GM18873 (cell line): ENCODE measurements around the gene TLCD1.

Experiments
- ATAC-seq: cut with Tn5 transposase; IDR thresholded peaks from one replicate; pipeline ENCODE4 v1.9.1; 2021; ENCODE audit warnings: mild to moderate bottlenecking, moderate library complexity, moderate number of reproducible peaks; ENCODE audit not compliant: unreplicated experiment, low FRiP score

TLCD1 gene

GRCh38 chr17:28700830-28701492 is 25.1 kb downstream of the TLCD1 start:
- no peak for ATAC-seq

DNA sequence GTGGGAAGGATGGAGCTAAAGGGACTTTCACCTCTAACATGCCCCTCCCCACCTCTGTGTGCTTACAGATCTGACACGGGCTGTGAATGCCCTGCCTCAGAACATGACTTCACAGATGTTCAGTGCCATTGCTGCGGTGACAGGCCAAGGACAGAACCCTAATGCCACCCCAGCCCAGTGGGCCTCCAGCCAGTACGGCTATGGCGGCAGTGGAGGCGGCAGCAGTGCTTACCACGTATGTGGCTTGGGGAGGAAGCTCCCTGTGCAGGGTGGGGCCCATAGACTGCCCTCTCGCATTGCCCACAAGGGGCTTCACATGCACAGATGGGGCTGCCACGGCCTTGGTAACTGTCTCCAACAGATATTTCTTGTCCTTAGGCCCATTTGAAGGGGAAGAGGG is 25.8 kb downstream of the TLCD1 start:
- ATAC-seq: no peak

GRCh38 chr17:28698253-28698941 is 27.6 kb downstream of the TLCD1 start:
- no peak for ATAC-seq

- ATAC-seq: no peak
Measured at GRCh38 chr17:28693869-28694268, 32.2 kb downstream of the TLCD1 start.

DNA sequence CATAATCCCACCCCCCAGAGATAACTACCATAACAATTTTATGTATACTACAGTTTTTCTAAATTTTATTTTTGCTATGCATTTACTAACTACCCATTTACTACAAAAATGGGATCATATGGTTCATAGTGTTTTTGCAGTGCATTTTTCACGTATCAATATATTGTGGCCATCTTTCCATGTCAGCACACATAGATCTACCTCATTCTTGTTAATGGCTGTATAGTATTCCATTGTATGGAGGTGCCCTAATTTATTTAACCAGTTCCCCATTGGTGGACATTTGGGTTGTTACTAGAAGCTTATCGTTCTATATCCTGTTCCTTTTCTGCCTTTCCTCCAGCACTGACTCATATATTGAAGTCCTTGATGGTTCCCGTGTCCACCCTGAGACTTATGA is 37.0 kb downstream of the TLCD1 start:
- no peak for ATAC-seq

DNA sequence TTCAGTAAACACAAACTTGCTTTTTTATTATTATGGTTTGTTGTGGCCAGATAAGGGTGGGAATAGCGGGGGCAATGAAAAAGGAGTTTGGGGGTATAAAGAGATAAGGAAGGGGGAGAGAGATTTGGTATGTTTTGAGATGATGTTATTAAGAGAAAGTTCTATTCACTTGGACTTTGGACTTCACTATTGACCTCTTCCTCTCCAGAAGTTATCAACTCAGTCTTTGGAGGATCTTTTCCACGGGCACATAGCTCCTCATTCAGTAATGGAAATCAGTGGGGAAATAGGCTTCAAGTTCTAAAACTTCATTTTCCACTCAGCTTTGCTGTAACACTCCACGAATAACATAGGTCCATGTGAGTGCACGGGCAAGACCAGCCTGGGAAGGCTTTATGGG is 37.6 kb downstream of the TLCD1 start:
- no peak for ATAC-seq

GRCh38 chr17:28686296-28686695 is 39.7 kb downstream of the TLCD1 start:
- no peak for ATAC-seq

- ATAC-seq: no peak
Measured at GRCh38 chr17:28685366-28685765, 40.7 kb downstream of the TLCD1 start.

- no peak for ATAC-seq
Measured at GRCh38 chr17:28684963-28685362, 41.1 kb downstream of the TLCD1 start.

GRCh38 chr17:28682655-28683054 is 43.4 kb downstream of the TLCD1 start:
- ATAC-seq: no peak

GRCh38 chr17:28675980-28676379 is 50.1 kb downstream of the TLCD1 start:
- no peak for ATAC-seq

- ATAC-seq: no peak
Measured at GRCh38 chr17:28675490-28675889, 50.5 kb downstream of the TLCD1 start.
